AG04450 (cell line): Measurements from ENCODE around the gene GABRD. TPM values are rescaled to one million over a fixed set of nuclear protein-coding genes. Genes with fewer than 3 reads are reported as not detected.

Experiments used
- CTCF ChIA-PET: fragments of 300-600, 350-600 bp; formaldehyde crosslinking; extraction: SDS; loops from one replicate; lab custom pipeline; 2022; ENCODE audit warnings: antibody characterized with exemption, inconsistent platforms; lab: Charles Lee
- POLR2A ChIA-PET: fragments of 350-600 bp; formaldehyde crosslinking; extraction: SDS; loops from one replicate; lab custom pipeline; 2021; ENCODE audit warnings: antibody characterized with exemption, inconsistent platforms; lab: Yijun Ruan, JAX
- DNase-seq: peaks from one replicate; pipeline ENCODE4 v3.0.0-alpha.2; 2011; ENCODE audit warnings: low read depth, low spot score
- H3K27ac ChIP-seq: one replicate; pipeline ENCODE4 v1.5.1; 2012; ENCODE audit warnings: low read depth, low read length, control low read depth
- H3K27me3 ChIP-seq: one replicate; pipeline ENCODE4 v1.6.0; 2012; ENCODE audit warnings: low read length; ENCODE audit not compliant: control insufficient read depth, insufficient read depth
- H3K4me3 ChIP-seq: 2 replicates; pipeline ENCODE4 v1.5.1; 2011; ENCODE audit warnings: mild to moderate bottlenecking, low read depth, low read length, control low read depth
- H3K9me3 ChIP-seq: 2 replicates; pipeline ENCODE4 v1.5.1; 2012; ENCODE audit warnings: low read length; ENCODE audit not compliant: control insufficient read depth, insufficient read depth
- CTCF ChIP-seq: IDR thresholded peaks from 2 replicates; pipeline ENCODE4 v1.5.1; 2011; ENCODE audit warnings: low read depth, low read length, control low read depth, inconsistent platforms
- polyA plus RNA-seq: library from polyadenylated mRNA; depleted of rRNA; stranded (reverse); fragments of >200 nt; gene quantifications from 2 replicates; pipeline ENCODE4 v1.2.3, GENCODE V29; 2011

Gene GABRD
- polyA plus RNA-seq, 1 experiment: not detected

- ChIA-PET POLR2A (no interaction called here), CTCF (interaction anchor here (0.6 kb wide), 1 partner anchor 29 kb away, joined by 7 read pairs; no protein-coding TSS in a partner anchor)
- Histone ChIP-seq H3K9me3 (peaks cover 11% of the 10 kb centered on the region; the same call in 1 of the 2 replicates), H3K27ac (no peak overlapping the region), H3K27me3 (peaks cover 33% of the 10 kb centered on the region), H3K4me3 (no peak overlapping the region)
- DNase-seq: no peak
- TF ChIP-seq CTCF: no peak
Measured at GRCh38 chr1:2052756-2053155, 33.6 kb downstream of the GABRD start.

- no peak for TF ChIP-seq CTCF
- peaks cover 33% of the 10 kb centered on the region for H3K27me3 ChIP-seq
- CTCF ChIA-PET: interaction anchor here (0.6 kb wide), 1 partner anchor 29 kb away, joined by 7 read pairs; no protein-coding TSS in a partner anchor
- H3K4me3 ChIP-seq: no peak overlapping the region
- DNase-seq: no peak
- H3K27ac ChIP-seq: no peak overlapping the region
- POLR2A ChIA-PET: no interaction called here
- peaks cover 11% of the 10 kb centered on the region; the same call in 1 of the 2 replicates for H3K9me3 ChIP-seq
Measured at GRCh38 chr1:2053217-2053616, 34.1 kb downstream of the GABRD start.

- Histone ChIP-seq H3K27me3 (peaks cover 27% of the 10 kb centered on the region), H3K9me3 (peaks cover 11% of the 10 kb centered on the region; the same call in 1 of the 2 replicates), H3K27ac (no peak overlapping the region), H3K4me3 (no peak overlapping the region)
- CTCF ChIA-PET: no interaction called here
- no peak for DNase-seq
- no peak for TF ChIP-seq CTCF
- POLR2A ChIA-PET: no interaction called here
Measured at GRCh38 chr1:2053784-2054376, 34.7 kb downstream of the GABRD start.

- CTCF ChIA-PET: no interaction called here
- Histone ChIP-seq H3K4me3 (no peak overlapping the region), H3K9me3 (peaks cover 8% of the 10 kb centered on the region; the same call in 1 of the 2 replicates), H3K27ac (no peak overlapping the region), H3K27me3 (peaks cover 21% of the 10 kb centered on the region)
- POLR2A ChIA-PET: no interaction called here
- no peak for DNase-seq
- no peak for TF ChIP-seq CTCF
Measured at GRCh38 chr1:2054560-2054959, 35.4 kb downstream of the GABRD start.

GRCh38 chr1:2055911-2056575, 36.9 kb downstream of the GABRD start:
- TF ChIP-seq CTCF: no peak
- POLR2A ChIA-PET: no interaction called here
- no peak overlapping the region for H3K4me3 ChIP-seq
- H3K9me3 ChIP-seq: peaks cover 4% of the 10 kb centered on the region; the same call in 1 of the 2 replicates
- H3K27ac ChIP-seq: no peak overlapping the region
- peaks cover 12% of the 10 kb centered on the region for H3K27me3 ChIP-seq
- DNase-seq: no peak
- CTCF ChIA-PET: interaction anchor here (0.6 to 1.7 kb wide), 3 partner anchors 9 to 150 kb away, joined by 3 to 6 read pairs (median 3); no protein-coding TSS in a partner anchor
